B cell (primary cell): ENCODE results near the gene MTFR1L. TPM values are rescaled to one million over a fixed set of nuclear protein-coding genes. Genes with fewer than 3 reads are reported as not detected.

ENCODE experiments used
- ATAC-seq: fragments of 200-7000 bp; cut with Tn5 transposase; one replicate; pipeline ENCODE4 v1.10.0; 2021; ENCODE audit warnings: low read depth, mild to moderate bottlenecking, moderate number of reproducible peaks, moderate library complexity
- CTCF ChIA-PET: fragments of 350-600 bp; sonication (Branson Sonifier 250); formaldehyde crosslinking; loops from one replicate; lab custom pipeline; 2021; ENCODE audit warnings: antibody characterized with exemption, inconsistent platforms; lab: Charles Lee
- POLR2A ChIA-PET: fragments of 350-600 bp; sonication (Branson Sonifier 250); formaldehyde crosslinking; loops from one replicate; lab custom pipeline; 2021; ENCODE audit warnings: antibody characterized with exemption; lab: Charles Lee
- DNase-seq: peaks from one replicate; pipeline ENCODE4 v3.0.0; 2013
- H2AFZ ChIP-seq: 2 replicates; pipeline ENCODE4 v1.6.1; 2012; ENCODE audit warnings: mild to moderate bottlenecking, low read depth, low read length; ENCODE audit not compliant: insufficient read depth, poor library complexity, severe bottlenecking
- H3K27ac ChIP-seq, 2 donors: 1 replicate in 1 of 2; 2 replicates in 1 of 2; pipeline ENCODE4 v1.5.1; 2012 to 2013; ENCODE audit warnings: low read length in 2 of 2, mild to moderate bottlenecking in 2 of 2, moderate library complexity in 1 of 2
- H3K27me3 ChIP-seq, 4 experiments: fragments of 200-600 bp in 1 of 4; sonication (generic) in 1 of 4; replicated peaks in 1 of 4; 1 replicate in 2 of 4; 2 replicates in 2 of 4; pipeline versions ENCODE4 v1.6.1 to v1.7.0; 2013 to 2016; ENCODE audit warnings: low read length in 3 of 4, mild to moderate bottlenecking in 2 of 4, mixed read lengths in 1 of 4, moderate library complexity in 1 of 4; ENCODE audit not compliant: insufficient read depth in 4 of 4, control insufficient read depth in 3 of 4; ENCODE audit errors: control extremely low read depth in 1 of 4
- H3K36me3 ChIP-seq, 2 experiments: replicated peaks in 1 of 2; 1 replicate in 1 of 2; 2 replicates in 1 of 2; pipeline versions ENCODE4 v1.6.1 to v1.7.1; 2013; ENCODE audit warnings: low read length in 1 of 2; ENCODE audit not compliant: insufficient read depth in 2 of 2, control insufficient read depth in 1 of 2; ENCODE audit errors: control extremely low read depth in 1 of 2, extremely low read depth in 1 of 2
- H3K4me1 ChIP-seq, 2 donors: fragments of 200-600 bp in 1 of 2; sonication (generic) in 1 of 2; 1 replicate in 1 of 2; 2 replicates in 1 of 2; pipeline versions ENCODE4 v1.5.1 to v1.6.1; 2013 to 2017; ENCODE audit warnings: low read length in 2 of 2; ENCODE audit not compliant: control insufficient read depth in 2 of 2, insufficient read depth in 2 of 2
- H3K4me2 ChIP-seq: replicated peaks from 2 replicates; pipeline ENCODE3; 2012; ENCODE audit warnings: mild to moderate bottlenecking, low read depth, low read length; ENCODE audit not compliant: poor library complexity, severe bottlenecking
- H3K4me3 ChIP-seq, 5 experiments: fragments of 200-600 bp in 1 of 5; sonication (generic) in 1 of 5; 1 replicate in 3 of 5; 2 replicates in 2 of 5; pipeline versions ENCODE4 v1.5.1 to v1.7.0; 2011 to 2016; ENCODE audit warnings: low read length in 4 of 5, mild to moderate bottlenecking in 4 of 5, low read depth in 2 of 5, control low read depth in 1 of 5, moderate library complexity in 1 of 5; ENCODE audit not compliant: insufficient read depth in 1 of 5; ENCODE audit errors: control extremely low read depth in 1 of 5, extremely low read depth in 1 of 5
- H3K79me2 ChIP-seq: fragments of 200-600 bp; sonication (generic); one replicate; pipeline ENCODE4 v1.6.0; 2016; ENCODE audit warnings: low read length; ENCODE audit not compliant: control insufficient read depth, insufficient read depth
- H3K9ac ChIP-seq: fragments of 200-600 bp; sonication (generic); 2 replicates; pipeline ENCODE4 v1.6.1; 2017; ENCODE audit warnings: mild to moderate bottlenecking, low read length, moderate library complexity
- H3K9me3 ChIP-seq, 3 donors: one replicate each; pipeline versions ENCODE4 v1.6.1 to v1.7.1; 2013; ENCODE audit warnings: low read length in 2 of 3; ENCODE audit not compliant: control insufficient read depth in 2 of 3, insufficient read depth in 1 of 3; ENCODE audit errors: control extremely low read depth in 1 of 3
- H4K20me1 ChIP-seq: 2 replicates; pipeline ENCODE4 v1.6.0; 2012; ENCODE audit warnings: mild to moderate bottlenecking, low read length; ENCODE audit not compliant: insufficient read depth, control insufficient read depth, poor library complexity, severe bottlenecking
- H3K27ac Mint-ChIP-seq: one replicate; pipeline ENCODE4 v1.8.0; 2021; ENCODE audit warnings: mixed read lengths
- H3K27me3 Mint-ChIP-seq: one replicate; pipeline ENCODE4 v1.8.0; 2021; ENCODE audit warnings: mixed read lengths
- H3K4me1 Mint-ChIP-seq: one replicate; pipeline ENCODE4 v1.8.0; 2021; ENCODE audit warnings: mixed read lengths
- H3K4me3 Mint-ChIP-seq: one replicate; pipeline ENCODE4 v1.8.0; 2021; ENCODE audit warnings: mixed read lengths
- H3K9me3 Mint-ChIP-seq: one replicate; pipeline ENCODE4 v1.8.0; 2022; ENCODE audit warnings: mixed read lengths; ENCODE audit not compliant: insufficient read depth
- CTCF ChIP-seq: fragments of 200-600 bp; IDR thresholded peaks from one replicate; pipeline ENCODE4 v1.8.0; 2022; ENCODE audit warnings: antibody characterized with exemption, mild to moderate bottlenecking
- EZH2 ChIP-seq: IDR thresholded peaks from 2 replicates; pipeline ENCODE4 v1.6.1; 2012; ENCODE audit warnings: borderline replicate concordance, low read depth, mild to moderate bottlenecking, moderate library complexity, low read length; ENCODE audit not compliant: insufficient read depth, poor library complexity, severe bottlenecking
- WGBS: methylation state at CpG from one replicate; pipeline ENCODE4 v1.1.5; 2013; ENCODE audit warnings: missing lambda C conversion rate; ENCODE audit not compliant: insufficient coverage; 5-methylcytosine and 5-hydroxymethylcytosine counted together
- intact Hi-C: fragments of 100-400 bp; cut with micrococcal nuclease; formaldehyde crosslinking; loops from one replicate; pipeline ENCODE4 v1.10.0; 2022
- polyA plus RNA-seq: library from polyadenylated mRNA; depleted of rRNA; stranded (reverse); fragments of >200 nt; gene quantifications from 2 replicates; pipeline ENCODE4 v1.2.3, GENCODE V29; 2012
- total RNA-seq, 2 donors: library from RNA; stranded (reverse); fragments of 120-200 nt in 1 of 2; gene quantifications; 1 replicate in 1 of 2; 2 replicates in 1 of 2; pipeline versions ENCODE4 v1.2.3 to v1.2.4, GENCODE V29; 2013 to 2022

Gene MTFR1L
- total and polyA plus RNA-seq, 2 donors (not counting 1 experiment from before 2014, with no cell fraction given): 41.5 to 44.6 TPM

- H3K4me3 Mint-ChIP-seq: peak within 1 kb of the TSS; percentile 81
- peaks cover 0 to 4% (median 0%) of the 10 kb centered on the region in 4 experiments for H3K27me3 ChIP-seq
- peaks cover 13 to 21% of the 10 kb centered on the region in 2 donors for H3K4me1 ChIP-seq
- no peaks in the 10 kb centered on the region for H3K27me3 Mint-ChIP-seq
- peak; percentile 47 for DNase-seq
- H3K4me2 ChIP-seq: peak within 1 kb of the TSS; percentile 95
- H3K27ac Mint-ChIP-seq: peak within 1 kb of the TSS; percentile 67
- no peaks in the 10 kb centered on the region for H4K20me1 ChIP-seq
- H3K27ac ChIP-seq: peak within 1 kb of the TSS in 1 of 2 donors; percentile 48
- H3K9me3 ChIP-seq: no peaks in the 10 kb centered on the region
- H3K4me1 Mint-ChIP-seq: peaks cover 30% of the 10 kb centered on the region
- intact Hi-C loops: loop anchor here (2.0 to 5.0 kb wide), 3 partner anchors 183 to 298 kb away; partner anchors contain the start of gene MAN1C1
- no peak for TF ChIP-seq EZH2
- TF ChIP-seq CTCF: no peak
- H3K79me2 ChIP-seq: peaks cover 4% of the 10 kb centered on the region
- H3K4me3 ChIP-seq: peak within 1 kb of the TSS in 4 of 5 experiments; percentile 49 to 60 (median 54)
- ChIA-PET CTCF (interaction anchor here (0.5 to 3.3 kb wide), 5 partner anchors 9 to 559 kb away, joined by 3 to 13 read pairs (median 6); no protein-coding TSS in a partner anchor), POLR2A (interaction anchor here (0.6 kb wide), 1 partner anchor 307 kb away, joined by 5 read pairs; no protein-coding TSS in a partner anchor)
- no peaks in the 10 kb centered on the region for H3K9me3 Mint-ChIP-seq
- no peaks in the 10 kb centered on the region for H3K36me3 ChIP-seq
- WGBS: under 1% methylated on average over 91 of the region's 91 CpGs
- peak within 1 kb of the TSS; percentile 87 for H2AFZ ChIP-seq
- ATAC-seq: peak; percentile 80
- peak within 1 kb of the TSS; percentile 67 for H3K9ac ChIP-seq
Observed at GRCh38 chr1:25799935-25800702, 19.6 kb upstream of the MTFR1L start, which contains the start of gene SELENON. SELENON (plus strand) TSS chr1:25800193; CDS start chr1:25800231, 38 bp downstream.
